Measurements from ENCODE around the gene DUSP16.

- TF ChIP-seq, protein P1, sequence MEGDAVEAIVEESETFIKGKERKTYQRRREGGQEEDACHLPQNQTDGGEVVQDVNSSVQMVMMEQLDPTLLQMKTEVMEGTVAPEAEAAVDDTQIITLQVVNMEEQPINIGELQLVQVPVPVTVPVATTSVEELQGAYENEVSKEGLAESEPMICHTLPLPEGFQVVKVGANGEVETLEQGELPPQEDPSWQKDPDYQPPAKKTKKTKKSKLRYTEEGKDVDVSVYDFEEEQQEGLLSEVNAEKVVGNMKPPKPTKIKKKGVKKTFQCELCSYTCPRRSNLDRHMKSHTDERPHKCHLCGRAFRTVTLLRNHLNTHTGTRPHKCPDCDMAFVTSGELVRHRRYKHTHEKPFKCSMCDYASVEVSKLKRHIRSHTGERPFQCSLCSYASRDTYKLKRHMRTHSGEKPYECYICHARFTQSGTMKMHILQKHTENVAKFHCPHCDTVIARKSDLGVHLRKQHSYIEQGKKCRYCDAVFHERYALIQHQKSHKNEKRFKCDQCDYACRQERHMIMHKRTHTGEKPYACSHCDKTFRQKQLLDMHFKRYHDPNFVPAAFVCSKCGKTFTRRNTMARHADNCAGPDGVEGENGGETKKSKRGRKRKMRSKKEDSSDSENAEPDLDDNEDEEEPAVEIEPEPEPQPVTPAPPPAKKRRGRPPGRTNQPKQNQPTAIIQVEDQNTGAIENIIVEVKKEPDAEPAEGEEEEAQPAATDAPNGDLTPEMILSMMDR (conservative IDR thresholded peaks at IDR 0.05; ENCODE audit: low read depth, low read length), result no peak
- TF ChIP-seq EZH2phosphoT487 (IDR thresholded peaks at IDR 0.05; ENCODE audit: borderline replicate concordance, low read length), result no peak
Measured at GRCh38 chr12:12543959-12544358, 18.7 kb downstream of the DUSP16 start.

All from PC-3 (cell line).